Stimulated activated CD4-positive, alpha-beta T cell treated with anti-CD3 and anti-CD28 coated beads, Interleukin-1b, Interleukin-23, amount 100 ng/mL, for 1 hour (primary cell): Measurements from ENCODE around the gene CALHM5.

ENCODE experiments used
- DNase-seq, 2 donors: peaks; one replicate each; pipeline ENCODE4 v3.0.0-alpha.2; 2020; ENCODE audit warnings: low read depth in 2 of 2

The CALHM5 gene

DNA sequence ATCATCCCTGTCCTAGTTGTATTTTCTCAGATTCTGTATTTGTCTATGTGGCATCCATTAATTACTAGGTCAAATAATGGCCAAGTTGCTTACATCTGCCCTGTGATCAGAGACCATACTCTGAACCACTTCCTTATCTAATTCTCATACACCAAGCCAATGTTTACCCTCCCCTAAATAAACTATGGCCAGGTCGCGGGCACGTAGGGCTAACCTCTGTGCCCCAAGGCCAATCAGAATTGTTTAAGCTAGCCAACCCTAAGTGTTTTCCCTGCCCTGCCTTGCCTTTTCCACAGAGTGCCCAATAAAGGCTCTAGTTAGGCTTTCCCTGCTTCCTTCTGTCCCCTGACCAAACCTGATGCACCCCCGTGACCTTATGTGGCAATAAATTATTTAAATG lies 39.4 kb downstream of the CALHM5 start:
- no peak for DNase-seq

GRCh38 chr6:116553451-116553850 lies 42.0 kb downstream of the CALHM5 start, which contains the start of gene CALHM4:
TSS of gene CALHM4 (plus strand) at chr6:116553751. CDS start at chr6:116553794, 43 bp downstream.
- no peak for DNase-seq

DNA sequence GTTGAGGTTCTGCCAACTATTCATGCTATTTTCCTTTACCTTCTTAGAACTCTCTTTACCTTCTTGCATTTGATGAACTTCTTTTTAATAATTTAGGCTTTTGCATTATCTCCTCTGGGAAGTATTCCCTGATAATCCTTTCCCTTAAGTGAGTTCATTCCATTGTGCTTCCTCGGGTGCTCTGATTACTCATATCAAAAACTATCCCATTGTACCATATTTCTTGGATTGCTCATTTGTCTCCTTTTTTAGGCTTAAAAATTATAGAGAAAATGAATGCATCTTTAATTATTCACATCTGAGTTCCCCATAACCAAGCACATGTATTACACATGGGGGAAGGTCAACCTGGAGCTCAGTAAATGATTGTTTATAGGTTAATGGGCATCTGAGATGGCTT lies 44.6 kb downstream of the CALHM5 start:
- DNase-seq, result no peak

DNA sequence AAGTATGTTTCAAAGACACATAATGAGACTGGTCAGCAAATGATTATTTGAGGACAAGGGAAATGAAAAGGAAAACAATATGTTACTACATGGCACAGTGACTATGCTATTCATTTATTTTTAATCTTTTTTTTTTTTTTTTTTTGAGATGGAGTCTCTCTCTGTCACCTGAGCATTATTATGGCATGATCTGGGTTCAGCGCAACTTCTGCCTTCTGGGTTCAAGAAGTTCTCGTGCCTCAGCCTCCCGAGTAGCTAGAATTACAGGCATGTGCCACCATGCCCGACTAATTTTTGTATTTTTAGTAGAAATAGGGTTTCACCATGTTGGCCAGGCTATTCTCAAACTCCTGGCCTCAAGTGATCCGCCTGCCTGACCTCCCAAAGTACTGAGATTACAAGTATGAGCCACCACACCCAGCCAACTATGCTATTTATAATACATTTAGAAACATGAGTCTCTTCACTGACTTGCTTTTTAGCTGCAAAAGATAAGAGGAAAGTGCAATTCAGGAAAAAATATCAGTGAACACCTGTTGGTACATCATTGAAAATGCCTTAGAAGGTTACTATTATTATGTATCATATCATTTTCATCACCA lies 45.5 kb downstream of the CALHM5 start:
- DNase-seq, result no peak

GRCh38 chr6:116557893-116558292 lies 46.5 kb downstream of the CALHM5 start:
- DNase-seq, result no peak

- DNase-seq, result no peak
These were observed 48.7 kb downstream of the CALHM5 start for GRCh38 chr6:116560130-116560529.

- peak; percentile 11 to 46 for DNase-seq
These were observed 50.1 kb downstream of the CALHM5 start for GRCh38 chr6:116561377-116562018.

DNA sequence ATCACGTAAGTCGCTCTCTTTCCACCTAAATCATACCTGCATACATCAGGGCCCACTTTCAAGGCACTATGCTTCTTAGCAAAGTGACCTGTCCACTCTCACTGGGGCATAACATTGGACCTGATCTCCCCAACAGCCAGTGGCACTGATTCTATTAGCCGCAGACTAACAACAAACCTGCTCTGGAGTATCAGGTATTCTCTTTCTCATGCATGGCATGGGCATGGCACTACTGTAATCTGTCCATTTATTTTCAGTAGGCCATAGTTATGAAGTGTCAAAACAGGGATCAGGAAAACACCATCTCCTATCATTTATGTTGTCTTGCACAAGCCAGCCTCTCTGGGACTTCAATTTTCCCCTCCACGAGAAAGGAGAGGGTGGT lies 50.6 kb downstream of the CALHM5 start:
- no peak for DNase-seq

GRCh38 chr6:116562614-116563013 lies 51.2 kb downstream of the CALHM5 start:
- no peak for DNase-seq

DNA sequence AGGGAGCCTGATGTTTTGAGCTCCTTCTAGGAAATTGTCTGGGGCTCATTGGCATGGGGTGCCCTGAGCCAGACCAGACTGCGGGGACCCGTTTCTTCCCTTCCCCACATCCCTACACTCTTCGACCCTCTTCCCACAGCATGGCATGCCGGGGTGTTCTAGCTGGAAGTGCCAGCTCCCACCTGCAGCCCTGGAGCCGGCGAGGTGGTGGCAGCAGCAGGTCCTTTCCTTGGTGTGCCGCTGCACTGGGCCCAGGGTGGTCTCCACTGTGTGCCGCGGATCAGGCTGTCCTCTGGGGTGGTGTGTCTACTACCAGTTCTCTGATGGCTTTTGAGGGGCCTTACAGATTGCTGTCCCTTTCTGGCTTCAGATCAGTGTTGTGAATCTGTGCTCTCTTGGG lies 52.4 kb downstream of the CALHM5 start:
- no peak for DNase-seq

DNA sequence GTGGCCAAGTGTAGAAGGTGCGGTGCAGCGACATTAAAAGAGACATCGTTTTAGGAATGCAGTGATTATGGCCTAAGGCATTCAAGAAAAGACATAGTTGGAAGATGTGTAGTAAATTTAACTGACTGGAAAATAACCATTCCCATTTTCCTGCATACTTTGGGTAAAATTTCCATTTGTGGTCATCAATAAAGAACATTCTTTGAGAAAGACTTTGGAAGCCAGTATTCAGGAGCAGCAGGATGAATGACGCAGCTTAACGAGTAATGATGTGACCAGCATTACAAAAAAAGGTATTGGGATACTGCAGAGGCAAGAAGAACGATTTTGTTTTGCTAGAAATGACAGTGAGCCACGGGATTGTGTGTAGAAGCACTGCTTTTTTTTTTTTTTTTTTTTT lies 52.9 kb downstream of the CALHM5 start:
- no peak for DNase-seq

DNA sequence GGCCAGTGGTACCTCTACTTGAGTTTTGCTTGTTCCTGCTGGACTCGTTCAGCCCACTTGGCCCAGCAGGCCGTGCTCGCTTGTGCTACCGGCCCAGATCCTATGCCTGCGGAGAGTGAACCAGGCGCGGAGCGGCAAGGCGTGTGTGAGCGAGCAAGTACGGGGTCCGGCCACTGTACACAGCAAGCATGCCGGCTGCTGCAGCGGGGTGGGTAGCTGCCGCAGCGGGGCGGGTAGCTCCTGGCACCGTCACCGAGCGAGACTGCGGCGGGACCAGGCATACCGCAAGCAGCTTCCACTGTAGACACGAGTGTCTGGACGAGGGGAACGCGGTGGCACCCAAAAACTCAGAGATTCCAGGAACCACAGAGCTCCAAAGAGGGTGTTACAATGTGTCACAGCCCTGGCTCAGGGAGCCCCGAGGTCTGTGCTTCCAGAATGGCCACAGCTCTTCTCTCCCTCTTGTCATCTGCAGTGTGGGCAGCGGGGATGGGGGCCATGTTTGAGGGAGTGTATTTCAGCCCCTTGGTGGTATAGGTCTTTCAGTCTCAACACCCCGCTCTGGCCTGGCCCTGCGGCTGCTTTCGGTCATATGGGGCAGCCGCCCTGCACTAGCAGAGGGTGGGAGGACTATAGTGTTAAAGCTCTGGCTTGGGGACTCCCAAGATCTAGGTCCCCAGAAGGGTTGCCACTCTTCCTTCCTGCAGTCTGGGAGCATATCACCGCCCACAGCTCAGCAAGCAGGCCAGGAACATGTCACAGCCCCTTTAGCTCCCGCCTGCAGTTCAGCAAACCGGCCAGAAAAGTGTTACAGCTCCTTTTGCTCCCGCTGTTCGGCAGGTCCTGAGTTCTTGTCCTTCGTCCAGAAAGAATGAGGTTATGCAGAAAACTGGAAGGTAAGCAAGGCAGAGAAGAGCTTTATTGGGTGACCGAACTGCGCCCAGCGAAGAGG lies 53.8 kb downstream of the CALHM5 start:
- no peak for DNase-seq

- no peak for DNase-seq
These were observed 56.7 kb downstream of the CALHM5 start for GRCh38 chr6:116568111-116568510.

DNA sequence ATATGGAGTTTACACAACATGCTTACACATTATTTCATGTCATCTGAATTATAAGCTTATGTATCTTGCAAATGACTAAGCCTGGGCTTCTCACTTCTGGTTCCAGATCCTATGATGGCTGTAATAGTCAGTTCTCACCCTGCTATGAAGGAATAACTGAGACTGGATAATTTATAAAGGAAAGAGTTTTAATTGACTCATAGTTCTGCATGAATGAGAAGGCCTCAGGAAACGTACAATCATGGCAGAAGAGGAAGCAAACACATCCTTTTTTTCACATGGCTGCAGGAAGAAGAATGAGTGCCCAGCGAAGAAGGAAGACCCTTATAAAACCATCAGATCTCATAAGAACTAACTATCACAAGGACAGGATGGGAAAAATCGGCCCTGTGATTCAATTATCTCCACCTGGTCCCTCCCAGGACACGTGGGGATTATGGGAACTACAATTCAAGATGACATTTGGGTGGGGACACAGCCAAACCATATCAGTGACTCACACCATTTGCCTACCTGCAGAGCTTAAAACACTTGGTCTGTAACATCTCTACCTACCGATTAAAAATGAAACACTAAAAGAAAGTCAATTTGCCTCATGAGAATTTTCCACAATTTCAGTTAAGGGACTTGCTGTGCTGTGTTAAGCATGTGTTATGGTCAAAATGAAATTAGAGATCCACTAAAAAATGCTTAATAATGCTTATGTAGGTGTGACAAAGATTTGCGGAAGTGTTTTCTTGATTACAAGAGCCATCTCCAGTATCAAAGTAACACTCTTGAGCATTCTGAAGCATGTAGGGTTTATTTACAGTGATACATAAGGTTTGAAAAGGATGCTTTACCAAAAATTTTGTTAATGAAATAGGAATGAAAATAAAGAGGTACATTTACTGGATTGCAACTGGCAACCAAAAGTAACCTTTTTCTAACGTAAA lies 57.6 kb downstream of the CALHM5 start:
- no peak for DNase-seq

DNA sequence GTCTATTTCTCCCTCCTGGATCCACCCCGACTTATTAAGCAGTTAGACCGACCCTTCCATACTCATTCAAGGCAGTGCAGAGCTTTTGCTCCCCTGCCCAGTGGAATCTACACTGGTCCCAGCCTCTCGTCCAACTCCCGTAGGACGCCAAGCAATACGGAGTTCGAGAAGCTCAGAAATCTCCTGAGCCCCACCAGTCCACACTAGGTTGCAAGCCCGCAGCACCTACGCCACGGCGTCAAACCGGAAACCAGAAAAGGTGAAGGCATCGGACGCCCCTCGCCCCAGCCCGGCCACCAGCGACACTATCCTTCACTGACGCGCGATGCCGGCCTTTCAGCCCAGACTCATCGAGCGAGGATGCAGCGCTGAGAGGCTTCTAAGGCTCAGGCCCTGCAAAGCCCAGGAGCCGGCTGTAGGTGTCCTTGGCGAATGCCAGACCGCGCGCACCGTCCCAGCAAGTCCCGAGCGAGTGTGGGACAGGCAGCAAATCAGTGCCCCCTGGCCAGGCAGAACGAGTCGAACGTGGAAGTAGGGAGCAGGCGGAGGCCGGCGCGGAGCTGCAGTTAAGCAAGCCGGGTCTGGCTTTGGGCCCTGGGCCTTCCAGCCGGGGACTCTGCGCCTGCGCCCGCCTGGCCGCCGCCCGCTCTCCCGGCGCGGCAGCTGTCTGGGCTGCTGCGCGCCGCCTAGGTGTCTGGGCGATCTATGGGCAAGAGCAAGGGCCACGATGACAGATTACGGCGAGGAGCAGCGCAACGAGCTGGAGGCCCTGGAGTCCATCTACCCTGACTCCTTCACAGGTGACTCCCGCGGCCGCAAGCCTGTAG lies 59.6 kb downstream of the CALHM5 start, which contains the start of gene RWDD1:
Gene RWDD1, plus strand, starts transcription at position 649 of the 827 bp plus-strand sequence. Its CDS starts 79 bp downstream, at position 728.
- DNase-seq, result peak; percentile 90 to 93

DNA sequence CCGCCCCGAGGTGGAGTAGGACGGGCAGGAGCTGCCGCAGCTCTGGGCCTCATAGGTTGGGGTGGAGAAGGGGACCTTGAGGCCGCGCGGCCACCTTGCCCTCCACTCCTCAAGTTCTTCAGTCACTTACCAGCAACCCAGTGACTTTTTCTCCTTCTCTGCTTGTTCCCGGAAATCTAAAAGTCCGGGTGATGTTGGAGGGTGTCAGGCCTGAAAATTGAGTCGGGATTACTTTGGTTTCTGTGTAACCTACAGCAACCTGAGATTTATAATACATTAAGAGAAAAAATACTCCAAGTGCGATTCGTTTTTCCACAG lies 60.2 kb downstream of the CALHM5 start:
- no peak for DNase-seq

GRCh38 chr6:116572162-116572561 lies 60.7 kb downstream of the CALHM5 start:
- DNase-seq, result no peak
